Ovary (tissue), 3 donors: ENCODE measurements around the gene RPTOR.

ENCODE experiments used
- EP300 ChIP-seq: sonication (generic); formaldehyde crosslinking; IDR thresholded peaks from one replicate; pipeline ENCODE4 v1.6.1; 2017; ENCODE audit warnings: antibody characterized with exemption
- TF ChIP-seq, protein P1 (sequence below), 3 donors: fragments of 450-650 bp in 2 of 3; fragments of 200-600 bp in 1 of 3; IDR thresholded peaks; one replicate each; pipeline versions ENCODE4 v1.5.1 to v1.8.0; 2016 to 2022; ENCODE audit warnings: antibody characterized with exemption in 3 of 3, mild to moderate bottlenecking in 1 of 3
- donor health status: DM: no; HTN: no; CAD: no.

- TF ChIP-seq, protein P1, sequence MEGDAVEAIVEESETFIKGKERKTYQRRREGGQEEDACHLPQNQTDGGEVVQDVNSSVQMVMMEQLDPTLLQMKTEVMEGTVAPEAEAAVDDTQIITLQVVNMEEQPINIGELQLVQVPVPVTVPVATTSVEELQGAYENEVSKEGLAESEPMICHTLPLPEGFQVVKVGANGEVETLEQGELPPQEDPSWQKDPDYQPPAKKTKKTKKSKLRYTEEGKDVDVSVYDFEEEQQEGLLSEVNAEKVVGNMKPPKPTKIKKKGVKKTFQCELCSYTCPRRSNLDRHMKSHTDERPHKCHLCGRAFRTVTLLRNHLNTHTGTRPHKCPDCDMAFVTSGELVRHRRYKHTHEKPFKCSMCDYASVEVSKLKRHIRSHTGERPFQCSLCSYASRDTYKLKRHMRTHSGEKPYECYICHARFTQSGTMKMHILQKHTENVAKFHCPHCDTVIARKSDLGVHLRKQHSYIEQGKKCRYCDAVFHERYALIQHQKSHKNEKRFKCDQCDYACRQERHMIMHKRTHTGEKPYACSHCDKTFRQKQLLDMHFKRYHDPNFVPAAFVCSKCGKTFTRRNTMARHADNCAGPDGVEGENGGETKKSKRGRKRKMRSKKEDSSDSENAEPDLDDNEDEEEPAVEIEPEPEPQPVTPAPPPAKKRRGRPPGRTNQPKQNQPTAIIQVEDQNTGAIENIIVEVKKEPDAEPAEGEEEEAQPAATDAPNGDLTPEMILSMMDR (IDR thresholded peaks at IDR 0.05): no peak
- TF ChIP-seq EP300: no peak
Observed at GRCh38 chr17:80885947-80886582, 341.4 kb downstream of the RPTOR start.
